ENCODE results near the gene AK5. TPM values are rescaled to one million over a fixed set of nuclear protein-coding genes. Genes with fewer than 3 reads are reported as not detected.
"Not testable (repeated sequence)": the region's sequence is repeated elsewhere in the genome, so short reads cannot be mapped to it uniquely, and the experiment has no call there.

The AK5 gene
- total RNA-seq, 2 experiments from 2014 or later: 5.6 to 7.0 TPM

DNA sequence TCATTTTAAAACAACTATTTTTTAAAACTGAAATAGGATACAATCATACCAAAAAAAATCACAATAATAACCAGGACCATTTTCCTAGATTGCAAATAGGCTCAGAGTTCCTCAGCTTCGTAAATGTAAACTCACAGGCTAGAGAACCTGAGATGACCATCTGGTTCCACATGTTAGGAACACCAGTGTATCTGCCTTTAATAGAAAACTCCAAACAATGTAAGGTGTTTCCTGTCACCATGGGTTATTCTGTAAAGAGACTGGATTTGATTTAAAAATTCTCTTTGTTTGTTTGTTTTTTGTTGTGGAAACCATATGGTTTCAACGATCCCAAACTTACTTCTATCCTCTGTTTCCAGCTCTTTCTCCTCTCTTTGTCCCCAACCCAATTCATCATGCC lies 203.1 kb downstream of the AK5 start:
- no peak for DNase-seq
- Mint-ChIP-seq H3K27me3 (no peaks in the 10 kb centered on the region), H3K4me1 (no peaks in the 10 kb centered on the region), H3K9me3 (no peaks in the 10 kb centered on the region), H3K4me3 (no peak overlapping the region), H3K27ac (no peak overlapping the region), H3K36me3 (ENCODE audit: low read depth) (no peaks in the 10 kb centered on the region)
- ChIA-PET CTCF (no interaction called here), POLR2A (no interaction called here)

DNA sequence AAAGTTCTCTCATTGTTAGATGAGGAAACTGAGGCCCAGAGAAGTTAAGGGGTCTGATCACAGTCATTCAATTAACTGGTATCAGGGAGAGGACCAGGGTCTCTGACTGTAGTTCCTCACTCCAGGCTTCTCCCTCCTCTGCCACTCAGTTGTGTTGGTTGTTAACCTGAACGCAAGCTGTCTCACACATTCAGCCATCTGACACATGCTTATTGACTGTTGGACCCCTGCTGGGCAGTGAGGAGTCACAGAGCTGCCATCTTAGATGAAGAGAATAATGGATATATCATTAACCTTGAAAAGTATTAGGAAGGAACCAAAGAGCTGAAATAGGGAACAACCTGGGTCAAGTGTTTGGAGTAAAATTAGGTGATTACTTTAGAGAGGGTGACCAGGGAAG lies 205.8 kb downstream of the AK5 start:
- no peak for DNase-seq
- CTCF ChIA-PET: no interaction called here
- H3K4me1 Mint-ChIP-seq: no peaks in the 10 kb centered on the region
- no peak overlapping the region for H3K27ac Mint-ChIP-seq
- H3K36me3 Mint-ChIP-seq (ENCODE audit: low read depth): no peaks in the 10 kb centered on the region
- POLR2A ChIA-PET: no interaction called here
- no peak overlapping the region for H3K4me3 Mint-ChIP-seq
- H3K9me3 Mint-ChIP-seq: no peaks in the 10 kb centered on the region
- no peaks in the 10 kb centered on the region for H3K27me3 Mint-ChIP-seq

GRCh38 chr1:77489910-77490309 lies 208.1 kb downstream of the AK5 start:
- CTCF ChIA-PET: interaction anchor here (0.8 kb wide), 1 partner anchor 21 kb away, joined by 3 read pairs; no protein-coding TSS in a partner anchor
- Mint-ChIP-seq H3K27me3 (no peaks in the 10 kb centered on the region), H3K27ac (no peak overlapping the region), H3K9me3 (peaks cover under 1% of the 10 kb centered on the region), H3K4me3 (no peak overlapping the region), H3K36me3 (ENCODE audit: low read depth) (no peaks in the 10 kb centered on the region), H3K4me1 (no peaks in the 10 kb centered on the region)
- no peak for DNase-seq
- POLR2A ChIA-PET: no interaction called here

- H3K9me3 Mint-ChIP-seq: peaks cover 9% of the 10 kb centered on the region
- H3K4me3 Mint-ChIP-seq: no peak overlapping the region
- ChIA-PET POLR2A (no interaction called here), CTCF (no interaction called here)
- peaks cover 8% of the 10 kb centered on the region for H3K36me3 Mint-ChIP-seq (ENCODE audit: low read depth)
- DNase-seq: no peak
- no peak overlapping the region for H3K27ac Mint-ChIP-seq
- H3K4me1 Mint-ChIP-seq: no peaks in the 10 kb centered on the region
- no peaks in the 10 kb centered on the region for H3K27me3 Mint-ChIP-seq
These were observed 212.2 kb downstream of the AK5 start for GRCh38 chr1:77494026-77494425.

- ChIA-PET CTCF (no interaction called here), POLR2A (no interaction called here)
- Mint-ChIP-seq H3K27me3 (no peaks in the 10 kb centered on the region), H3K36me3 (ENCODE audit: low read depth) (peaks cover 8% of the 10 kb centered on the region), H3K9me3 (peaks cover 9% of the 10 kb centered on the region), H3K27ac (no peak overlapping the region), H3K4me3 (no peak overlapping the region), H3K4me1 (no peaks in the 10 kb centered on the region)
- DNase-seq: no peak
These were observed 217.1 kb downstream of the AK5 start for GRCh38 chr1:77498918-77499317.

DNA sequence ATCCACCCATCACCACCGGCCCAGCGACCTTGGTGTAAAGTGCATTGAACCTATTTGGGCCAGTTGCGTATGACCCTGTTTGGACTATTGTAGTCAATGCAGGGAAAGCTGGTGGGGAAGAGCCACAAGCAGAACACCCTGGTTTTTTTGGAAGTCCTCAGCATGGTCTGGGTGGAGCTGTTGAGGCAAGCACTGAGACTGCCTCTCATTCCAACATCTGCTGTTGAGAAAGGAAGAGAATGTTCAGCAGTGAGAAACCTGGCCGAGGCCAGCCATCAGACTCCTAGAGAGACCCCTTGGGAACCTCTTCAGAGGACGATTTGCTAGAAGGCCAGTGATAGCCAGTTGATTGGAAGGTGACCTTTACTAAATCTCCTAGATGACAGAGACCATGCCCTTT lies 217.6 kb downstream of the AK5 start:
- ChIA-PET POLR2A (no interaction called here), CTCF (no interaction called here)
- no peaks in the 10 kb centered on the region for H3K4me1 Mint-ChIP-seq
- no peak for DNase-seq
- H3K9me3 Mint-ChIP-seq: peaks cover 9% of the 10 kb centered on the region
- H3K27me3 Mint-ChIP-seq: no peaks in the 10 kb centered on the region
- no peak overlapping the region for H3K27ac Mint-ChIP-seq
- H3K36me3 Mint-ChIP-seq (ENCODE audit: low read depth): peaks cover 8% of the 10 kb centered on the region
- H3K4me3 Mint-ChIP-seq: no peak overlapping the region

DNA sequence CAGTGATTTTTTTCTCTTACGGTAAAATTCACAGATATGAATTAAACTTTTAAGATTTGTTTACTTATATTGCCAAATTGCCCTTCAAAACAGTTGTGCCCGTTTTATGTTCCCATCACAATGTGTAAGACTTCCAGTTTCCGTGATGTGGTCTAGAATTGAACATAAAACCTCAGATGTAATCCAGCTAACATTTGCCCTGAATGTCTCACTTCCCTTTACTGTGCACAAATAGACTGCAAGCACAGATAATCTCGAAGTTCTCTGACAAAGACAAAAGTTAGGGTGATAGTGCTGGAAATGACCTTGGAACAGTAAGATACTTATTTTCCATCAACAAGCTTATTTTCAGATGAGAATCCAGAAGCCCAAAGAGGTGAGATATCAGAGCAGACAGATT lies 223.2 kb downstream of the AK5 start:
- H3K27ac Mint-ChIP-seq: no peak overlapping the region
- CTCF ChIA-PET: interaction anchor here (1.0 kb wide), 1 partner anchor 24 kb away, joined by 3 read pairs; no protein-coding TSS in a partner anchor
- DNase-seq: no peak
- H3K9me3 Mint-ChIP-seq: no peaks in the 10 kb centered on the region
- POLR2A ChIA-PET: no interaction called here
- peaks cover 4% of the 10 kb centered on the region for H3K4me1 Mint-ChIP-seq
- no peaks in the 10 kb centered on the region for H3K27me3 Mint-ChIP-seq
- H3K4me3 Mint-ChIP-seq: no peak overlapping the region
- peaks cover 2% of the 10 kb centered on the region for H3K36me3 Mint-ChIP-seq (ENCODE audit: low read depth)

- Mint-ChIP-seq H3K27ac (no peak overlapping the region), H3K4me1 (peaks cover 4% of the 10 kb centered on the region)
These were observed 225.0 kb downstream of the AK5 start for GRCh38 chr1:77506771-77507170.

DNA sequence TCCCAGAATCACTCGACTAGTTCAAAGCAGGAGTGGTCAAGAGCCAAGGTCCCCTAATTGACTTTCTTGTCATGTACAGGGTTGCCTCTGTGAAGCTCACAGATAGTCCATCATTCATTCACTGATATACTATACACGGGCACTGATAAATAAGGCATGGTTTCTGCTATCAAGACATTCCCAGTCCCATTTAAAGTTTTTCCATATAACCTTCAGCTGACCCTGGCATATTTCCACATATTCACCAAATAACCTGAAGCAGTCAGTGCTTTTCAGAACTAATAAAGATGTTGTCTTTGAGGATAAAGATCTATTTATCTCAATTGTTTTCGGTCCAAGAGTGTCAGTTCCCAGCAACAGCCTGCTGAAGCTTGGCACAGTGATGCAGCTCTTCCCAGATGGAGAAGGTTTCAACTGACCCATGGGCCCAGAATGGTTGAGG lies 227.3 kb downstream of the AK5 start:
- Mint-ChIP-seq H3K27me3 (no peaks in the 10 kb centered on the region), H3K36me3 (ENCODE audit: low read depth) (peaks cover 2% of the 10 kb centered on the region), H3K4me1 (peaks cover 4% of the 10 kb centered on the region), H3K27ac (no peak overlapping the region), H3K4me3 (no peak overlapping the region), H3K9me3 (no peaks in the 10 kb centered on the region)
- POLR2A ChIA-PET: interaction anchor here (0.6 kb wide), 1 partner anchor 301 kb away, joined by 5 read pairs; no protein-coding TSS in a partner anchor
- no peak for DNase-seq
- CTCF ChIA-PET: interaction anchor here (0.7 kb wide), 1 partner anchor 249 kb away, joined by 3 read pairs; no protein-coding TSS in a partner anchor

More at GRCh38 chr1:77506771-77507170, 225.0 kb downstream of the AK5 start:
- ChIA-PET CTCF (interaction anchor here (0.8 kb wide), 1 partner anchor 8 kb away, joined by 3 read pairs; no protein-coding TSS in a partner anchor), POLR2A (no interaction called here)
- Mint-ChIP-seq H3K27me3 (no peaks in the 10 kb centered on the region), H3K36me3 (ENCODE audit: low read depth) (peaks cover 2% of the 10 kb centered on the region), H3K9me3 (no peaks in the 10 kb centered on the region), H3K4me3 (no peak overlapping the region)
- DNase-seq: no peak

- ChIA-PET POLR2A (interaction anchor here (0.6 kb wide), 1 partner anchor 302 kb away, joined by 5 read pairs; no protein-coding TSS in a partner anchor), CTCF (no interaction called here)
- H3K36me3 Mint-ChIP-seq (ENCODE audit: low read depth): peaks cover 2% of the 10 kb centered on the region
- H3K4me1 Mint-ChIP-seq: peaks cover 4% of the 10 kb centered on the region
- H3K4me3 Mint-ChIP-seq: no peak overlapping the region
- no peaks in the 10 kb centered on the region for H3K27me3 Mint-ChIP-seq
- H3K27ac Mint-ChIP-seq: no peak overlapping the region
- no peaks in the 10 kb centered on the region for H3K9me3 Mint-ChIP-seq
- DNase-seq: no peak
These were observed 228.1 kb downstream of the AK5 start for GRCh38 chr1:77509898-77510297.

DNA sequence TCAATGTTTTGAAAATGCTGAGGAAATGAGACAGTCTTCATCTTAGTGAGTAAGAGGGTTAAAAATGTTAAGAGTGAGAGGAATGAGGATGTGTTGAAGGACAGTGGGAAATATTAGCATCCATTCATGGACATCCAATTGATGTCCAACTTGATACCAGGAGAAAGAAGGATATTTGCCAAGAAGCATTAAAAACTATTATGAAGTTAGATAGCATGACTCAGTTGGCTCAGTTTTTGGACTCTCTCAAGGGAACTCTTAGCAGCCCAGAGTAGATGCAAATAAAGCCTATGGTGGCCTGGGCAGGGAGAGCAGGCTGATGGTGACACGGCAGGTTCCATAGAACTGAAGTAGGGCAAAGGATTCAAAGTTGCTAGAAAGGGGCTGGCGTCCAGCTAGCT lies 229.6 kb downstream of the AK5 start:
- no peak for DNase-seq
- CTCF ChIA-PET: interaction anchor here (0.6 to 1.6 kb wide), 2 partner anchors 8 to 19 kb away, joined by 3 to 4 read pairs; no protein-coding TSS in a partner anchor
- Mint-ChIP-seq H3K27ac (no peak overlapping the region), H3K36me3 (ENCODE audit: low read depth) (peaks cover 1% of the 10 kb centered on the region), H3K9me3 (no peaks in the 10 kb centered on the region), H3K27me3 (no peaks in the 10 kb centered on the region), H3K4me1 (peaks cover 7% of the 10 kb centered on the region), H3K4me3 (no peak overlapping the region)
- POLR2A ChIA-PET: no interaction called here

DNA sequence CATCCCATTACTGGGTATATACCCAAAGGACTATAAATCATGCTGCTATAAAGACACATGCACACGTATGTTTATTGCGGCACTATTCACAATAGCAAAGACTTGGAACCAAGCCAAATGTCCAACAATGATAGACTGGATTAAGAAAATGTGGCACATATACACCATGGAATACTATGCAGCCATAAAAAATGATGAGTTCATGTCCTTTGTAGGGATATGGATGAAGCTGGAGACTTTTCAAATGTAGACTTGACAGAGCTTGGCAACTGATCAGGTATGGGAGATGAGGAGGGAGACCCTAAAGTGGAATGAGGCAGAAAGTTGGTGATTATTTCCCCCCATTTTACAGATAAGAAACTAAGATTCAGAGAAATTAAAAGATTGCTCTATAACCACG lies 230.8 kb downstream of the AK5 start:
- H3K9me3 Mint-ChIP-seq; H3K4me1 Mint-ChIP-seq; H3K27ac Mint-ChIP-seq; POLR2A ChIA-PET; DNase-seq; H3K27me3 Mint-ChIP-seq; H3K36me3 Mint-ChIP-seq (ENCODE audit: low read depth); H3K4me3 Mint-ChIP-seq: not testable (repeated sequence)
- CTCF ChIA-PET: interaction anchor here (1.6 kb wide), 1 partner anchor 18 kb away, joined by 4 read pairs; no protein-coding TSS in a partner anchor

GRCh38 chr1:77513839-77514763 lies 232.3 kb downstream of the AK5 start:
- no peak overlapping the region for H3K4me3 Mint-ChIP-seq
- H3K9me3 Mint-ChIP-seq: peaks cover 6% of the 10 kb centered on the region
- POLR2A ChIA-PET: no interaction called here
- H3K36me3 Mint-ChIP-seq (ENCODE audit: low read depth): no peaks in the 10 kb centered on the region
- H3K4me1 Mint-ChIP-seq: peaks cover 7% of the 10 kb centered on the region
- CTCF ChIA-PET: interaction anchor here (0.6 to 1.8 kb wide), 2 partner anchors 8 to 237 kb away, joined by 3 to 4 read pairs; no protein-coding TSS in a partner anchor
- H3K27me3 Mint-ChIP-seq: no peaks in the 10 kb centered on the region
- no peak overlapping the region for H3K27ac Mint-ChIP-seq
- DNase-seq: no peak
